Neural cell (in vitro differentiated cells): Measurements from ENCODE around the gene ACAD11.

Experiments used
- EP300 ChIP-seq: fragments of 450-650 bp; conservative IDR thresholded peaks from 2 replicates; pipeline ENCODE4 v1.6.1; 2014; ENCODE audit warnings: antibody characterized with exemption, mild to moderate bottlenecking, moderate library complexity; ENCODE audit not compliant: poor library complexity, severe bottlenecking
- EZH2 ChIP-seq: fragments of 200-600, 300-800 bp; shearing (Covaris generic), sonication (generic); IDR thresholded peaks from 2 replicates; pipeline ENCODE4 v1.6.1; 2014; ENCODE audit warnings: antibody characterized with exemption, low read length, borderline replicate concordance, mild to moderate bottlenecking; ENCODE audit not compliant: insufficient read depth, poor library complexity, severe bottlenecking
- MXI1 ChIP-seq: fragments of 450-650 bp; conservative IDR thresholded peaks from 2 replicates; pipeline ENCODE4 v1.6.1; 2014; ENCODE audit warnings: antibody characterized with exemption, mild to moderate bottlenecking; ENCODE audit not compliant: poor library complexity, severe bottlenecking
- POLR2AphosphoS5 ChIP-seq: IDR thresholded peaks from 2 replicates; pipeline ENCODE4 v1.6.1; 2012
- RAD21 ChIP-seq: fragments of 450-650 bp; conservative IDR thresholded peaks from 2 replicates; pipeline ENCODE4 v1.6.1; 2014; ENCODE audit warnings: antibody characterized with exemption, mild to moderate bottlenecking, moderate library complexity
- REST ChIP-seq: IDR thresholded peaks from 2 replicates; pipeline ENCODE4 v1.6.1; 2012; ENCODE audit warnings: borderline replicate concordance
- TAF1 ChIP-seq: IDR thresholded peaks from 2 replicates; pipeline ENCODE4 v1.6.1; 2012; ENCODE audit warnings: low read depth
- TF ChIP-seq, protein P1 (sequence below): fragments of 450-650 bp; IDR thresholded peaks from 2 replicates; pipeline ENCODE4 v1.5.1; 2014; ENCODE audit warnings: antibody characterized with exemption, mild to moderate bottlenecking, moderate library complexity; ENCODE audit not compliant: poor library complexity, severe bottlenecking

DNA sequence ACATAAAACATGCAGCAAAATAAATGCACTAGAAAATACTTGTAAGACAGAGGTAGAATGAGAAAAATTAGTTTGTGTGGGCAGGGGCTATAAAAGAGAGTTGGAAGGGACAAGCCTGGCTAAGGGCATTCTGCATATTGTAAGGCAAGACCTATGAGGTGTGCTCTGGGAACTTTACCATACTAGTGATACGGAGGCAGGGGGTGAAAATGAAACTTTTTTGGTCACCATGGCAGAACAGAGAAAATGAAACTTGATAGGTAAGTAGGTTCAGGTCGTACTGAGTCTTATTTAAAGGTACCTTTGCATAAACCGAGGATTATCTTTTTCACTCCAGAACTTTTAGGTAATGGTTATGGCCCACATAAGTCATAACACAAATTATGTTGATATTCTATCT is 137.3 kb downstream of the ACAD11 start:
- TF ChIP-seq, protein P1, sequence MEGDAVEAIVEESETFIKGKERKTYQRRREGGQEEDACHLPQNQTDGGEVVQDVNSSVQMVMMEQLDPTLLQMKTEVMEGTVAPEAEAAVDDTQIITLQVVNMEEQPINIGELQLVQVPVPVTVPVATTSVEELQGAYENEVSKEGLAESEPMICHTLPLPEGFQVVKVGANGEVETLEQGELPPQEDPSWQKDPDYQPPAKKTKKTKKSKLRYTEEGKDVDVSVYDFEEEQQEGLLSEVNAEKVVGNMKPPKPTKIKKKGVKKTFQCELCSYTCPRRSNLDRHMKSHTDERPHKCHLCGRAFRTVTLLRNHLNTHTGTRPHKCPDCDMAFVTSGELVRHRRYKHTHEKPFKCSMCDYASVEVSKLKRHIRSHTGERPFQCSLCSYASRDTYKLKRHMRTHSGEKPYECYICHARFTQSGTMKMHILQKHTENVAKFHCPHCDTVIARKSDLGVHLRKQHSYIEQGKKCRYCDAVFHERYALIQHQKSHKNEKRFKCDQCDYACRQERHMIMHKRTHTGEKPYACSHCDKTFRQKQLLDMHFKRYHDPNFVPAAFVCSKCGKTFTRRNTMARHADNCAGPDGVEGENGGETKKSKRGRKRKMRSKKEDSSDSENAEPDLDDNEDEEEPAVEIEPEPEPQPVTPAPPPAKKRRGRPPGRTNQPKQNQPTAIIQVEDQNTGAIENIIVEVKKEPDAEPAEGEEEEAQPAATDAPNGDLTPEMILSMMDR = no peak
- TF ChIP-seq MXI1 = no peak
- no peak for TF ChIP-seq RAD21
- no peak for TF ChIP-seq REST
- no peak for TF ChIP-seq POLR2AphosphoS5
- TF ChIP-seq EP300 = no peak
- TF ChIP-seq EZH2 = no peak
- TF ChIP-seq TAF1 = no peak
